Trophoblast cell (in vitro differentiated cells and primary cell): Measurements from ENCODE around the gene SCFD2.

Experiments used
- DNase-seq, 2 donors: peaks; one replicate each; pipeline ENCODE4 v3.0.0-alpha.2; 2016
- H2AFZ ChIP-seq: 2 replicates; pipeline ENCODE4 v1.6.1; 2013; ENCODE audit warnings: low read length, moderate library complexity, mild to moderate bottlenecking; ENCODE audit not compliant: insufficient read depth, poor library complexity
- H2AK5ac ChIP-seq: 2 replicates; pipeline ENCODE4 v1.6.1; 2013; ENCODE audit warnings: mild to moderate bottlenecking, low read length
- H2BK120ac ChIP-seq: 2 replicates; pipeline ENCODE4 v1.6.1; 2013; ENCODE audit warnings: low read length, mild to moderate bottlenecking, moderate library complexity; ENCODE audit not compliant: insufficient read depth, poor library complexity
- H2BK12ac ChIP-seq: 2 replicates; pipeline ENCODE4 v1.6.1; 2013; ENCODE audit warnings: mild to moderate bottlenecking, low read length, moderate library complexity
- H2BK5ac ChIP-seq: 2 replicates; pipeline ENCODE4 v1.6.1; 2013; ENCODE audit warnings: low read length, low read depth, moderate library complexity, mild to moderate bottlenecking; ENCODE audit not compliant: poor library complexity
- H3K14ac ChIP-seq: 2 replicates; pipeline ENCODE4 v1.6.1; 2013; ENCODE audit warnings: mild to moderate bottlenecking, low read length
- H3K18ac ChIP-seq: 2 replicates; pipeline ENCODE4 v1.6.1; 2013; ENCODE audit warnings: mild to moderate bottlenecking, low read length
- H3K23ac ChIP-seq: 2 replicates; pipeline ENCODE4 v1.6.1; 2013; ENCODE audit warnings: low read length
- H3K27ac ChIP-seq: 2 replicates; pipeline ENCODE4 v1.5.1; 2013; ENCODE audit warnings: low read depth, mild to moderate bottlenecking, inconsistent platforms, low read length, moderate library complexity
- H3K27me3 ChIP-seq: 2 replicates; pipeline ENCODE4 v1.6.1; 2013; ENCODE audit warnings: inconsistent platforms, mild to moderate bottlenecking, low read length, moderate library complexity; ENCODE audit not compliant: insufficient read depth
- H3K36me3 ChIP-seq, 2 experiments: 1 replicate in 1 of 2; 2 replicates in 1 of 2; pipeline ENCODE4 v1.6.1; 2013; ENCODE audit warnings: low read length in 2 of 2, mild to moderate bottlenecking in 2 of 2, moderate library complexity in 1 of 2; ENCODE audit not compliant: insufficient read depth in 2 of 2, control insufficient read depth in 1 of 2
- H3K4ac ChIP-seq: 2 replicates; pipeline ENCODE4 v1.6.1; 2013; ENCODE audit warnings: low read depth, mild to moderate bottlenecking, low read length, moderate library complexity
- H3K4me1 ChIP-seq, 2 experiments: 1 replicate in 1 of 2; 2 replicates in 1 of 2; pipeline ENCODE4 v1.6.1; 2013; ENCODE audit warnings: low read length in 2 of 2, mild to moderate bottlenecking in 2 of 2, moderate library complexity in 1 of 2; ENCODE audit not compliant: insufficient read depth in 2 of 2, control insufficient read depth in 1 of 2
- H3K4me2 ChIP-seq: 2 replicates; pipeline ENCODE4 v1.6.1; 2013; ENCODE audit warnings: inconsistent platforms, mild to moderate bottlenecking, low read length, moderate library complexity
- H3K4me3 ChIP-seq: 2 replicates; pipeline ENCODE4 v1.5.1; 2013; ENCODE audit warnings: mild to moderate bottlenecking, low read depth, low read length, inconsistent platforms
- H3K79me1 ChIP-seq: one replicate; pipeline ENCODE4 v1.6.1; 2013; ENCODE audit warnings: low read length
- H3K79me2 ChIP-seq: 2 replicates; pipeline ENCODE4 v1.6.1; 2013; ENCODE audit warnings: low read length, mild to moderate bottlenecking; ENCODE audit not compliant: control insufficient read depth, insufficient read depth, poor library complexity
- H3K9ac ChIP-seq: 2 replicates; pipeline ENCODE4 v1.6.1; 2013; ENCODE audit warnings: mild to moderate bottlenecking, low read length
- H3K9me3 ChIP-seq: 2 replicates; pipeline ENCODE4 v1.6.1; 2013; ENCODE audit warnings: low read depth, mild to moderate bottlenecking, control low read depth, inconsistent platforms, low read length; ENCODE audit not compliant: insufficient read depth
- H4K12ac ChIP-seq: 2 replicates; pipeline ENCODE4 v1.6.1; 2013; ENCODE audit warnings: low read depth, mild to moderate bottlenecking, low read length, moderate library complexity
- H4K8ac ChIP-seq: 2 replicates; pipeline ENCODE4 v1.6.1; 2013; ENCODE audit warnings: low read depth, mild to moderate bottlenecking, low read length, moderate library complexity
- H4K91ac ChIP-seq: one replicate; pipeline ENCODE4 v1.6.1; 2013; ENCODE audit warnings: low read depth, mild to moderate bottlenecking, low read length, moderate library complexity
- WGBS: extraction: QIAGEN DNeasy Blood & Tissue Kit; methylation state at CpG from one replicate; pipeline ENCODE4 v1.1.7; 2013; ENCODE audit warnings: missing lambda C conversion rate; ENCODE audit not compliant: insufficient read length, insufficient coverage; ENCODE audit errors: extremely low coverage; 5-methylcytosine and 5-hydroxymethylcytosine counted together

The SCFD2 gene

GRCh38 chr4:52874948-52875347, 490.9 kb downstream of the SCFD2 start:
- peak overlapping the region; percentile 16 for H3K14ac ChIP-seq
- no CpG with 5 or more reads among the region's 5 CpGs for WGBS
- H3K4me2 ChIP-seq: no peak overlapping the region
- H4K8ac ChIP-seq: no peak overlapping the region
- H2BK5ac ChIP-seq: no peak overlapping the region
- H3K4me3 ChIP-seq: no peak overlapping the region
- H2BK12ac ChIP-seq: peak overlapping the region; percentile 63
- no peak overlapping the region for H3K4ac ChIP-seq
- peak overlapping the region; percentile 35 for H2BK120ac ChIP-seq
- H3K23ac ChIP-seq: no peak overlapping the region
- no peak overlapping the region for H4K12ac ChIP-seq
- no peaks in the 10 kb centered on the region for H3K79me2 ChIP-seq
- no peak overlapping the region for H2AFZ ChIP-seq
- H3K27ac ChIP-seq: no peak overlapping the region
- no peak overlapping the region for H2AK5ac ChIP-seq
- peak overlapping the region; percentile 17 for H3K18ac ChIP-seq
- DNase-seq: no peak
- peaks cover 19% of the 10 kb centered on the region for H3K79me1 ChIP-seq
- H3K9me3 ChIP-seq: no peaks in the 10 kb centered on the region
- peaks cover 16% of the 10 kb centered on the region in 2 experiments for H3K4me1 ChIP-seq
- H4K91ac ChIP-seq: peak overlapping the region; percentile 60
- H3K27me3 ChIP-seq: no peaks in the 10 kb centered on the region
- no peaks in the 10 kb centered on the region for H3K36me3 ChIP-seq
- H3K9ac ChIP-seq: no peak overlapping the region

- peak overlapping the region; percentile 74 for H3K27ac ChIP-seq
Measured at GRCh38 chr4:52873861-52874343, 492.0 kb downstream of the SCFD2 start.

DNA sequence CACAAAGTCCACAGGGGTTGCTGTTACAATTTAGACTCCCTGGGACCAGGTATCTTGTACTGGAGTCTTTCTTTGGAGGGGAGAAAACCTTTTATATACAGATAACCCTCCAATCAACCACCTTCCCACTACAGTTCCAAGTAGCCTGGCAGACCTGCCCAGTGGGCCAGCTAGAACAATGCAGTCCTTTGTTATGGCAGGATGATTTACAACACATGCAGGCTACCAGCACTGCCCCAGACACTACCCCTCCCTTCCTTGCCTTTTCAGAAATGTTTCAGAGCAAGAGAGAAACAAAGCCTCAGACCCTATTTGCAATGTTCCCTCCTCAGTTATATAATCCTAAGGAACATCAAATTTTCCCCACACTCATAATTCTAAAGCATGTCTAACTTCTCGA, 492.7 kb downstream of the SCFD2 start:
- Histone ChIP-seq H3K4me3 (no peak overlapping the region), H3K4me1 (peaks cover 24 to 25% of the 10 kb centered on the region in 2 experiments), H3K9me3 (no peaks in the 10 kb centered on the region), H2AFZ (no peak overlapping the region), H3K23ac (no peak overlapping the region), H3K18ac (no peak overlapping the region), H3K14ac (no peak overlapping the region), H3K79me1 (peaks cover 26% of the 10 kb centered on the region), H2BK120ac (no peak overlapping the region), H4K12ac (no peak overlapping the region), H3K36me3 (no peaks in the 10 kb centered on the region), H3K27ac (peak overlapping the region; percentile 82), H2AK5ac (no peak overlapping the region), H3K4ac (no peak overlapping the region), H3K4me2 (peak overlapping the region; percentile 37), H2BK12ac (no peak overlapping the region), H4K91ac (peak overlapping the region; percentile 17), H2BK5ac (peak overlapping the region; percentile 59), H3K79me2 (no peaks in the 10 kb centered on the region), H4K8ac (no peak overlapping the region), H3K9ac (no peak overlapping the region), H3K27me3 (no peaks in the 10 kb centered on the region)
- WGBS: no CpG with 5 or more reads among the region's 1 CpG
- DNase-seq: peak in 1 of 2 donors; percentile 65

More at GRCh38 chr4:52873861-52874343, 492.0 kb downstream of the SCFD2 start:
- Histone ChIP-seq H2AK5ac (peak overlapping the region; percentile 6), H2BK5ac (peak overlapping the region; percentile 57), H3K18ac (peak overlapping the region; percentile 70), H3K27me3 (no peaks in the 10 kb centered on the region), H4K12ac (no peak overlapping the region), H4K8ac (peak overlapping the region; percentile 20), H3K4me1 (peaks cover 24% of the 10 kb centered on the region in 2 experiments), H4K91ac (peak overlapping the region; percentile 83), H2AFZ (no peak overlapping the region), H3K4ac (no peak overlapping the region), H3K4me2 (peak overlapping the region; percentile 0), H3K9me3 (no peaks in the 10 kb centered on the region), H3K9ac (no peak overlapping the region), H3K79me1 (peaks cover 25% of the 10 kb centered on the region), H3K79me2 (no peaks in the 10 kb centered on the region), H3K14ac (peak overlapping the region; percentile 65), H2BK12ac (peak overlapping the region; percentile 85), H3K36me3 (no peaks in the 10 kb centered on the region), H3K4me3 (no peak overlapping the region), H3K23ac (no peak overlapping the region), H2BK120ac (peak overlapping the region; percentile 77)
- DNase-seq: peak; percentile 89 to 96
- no CpG with 5 or more reads among the region's 10 CpGs for WGBS

DNA sequence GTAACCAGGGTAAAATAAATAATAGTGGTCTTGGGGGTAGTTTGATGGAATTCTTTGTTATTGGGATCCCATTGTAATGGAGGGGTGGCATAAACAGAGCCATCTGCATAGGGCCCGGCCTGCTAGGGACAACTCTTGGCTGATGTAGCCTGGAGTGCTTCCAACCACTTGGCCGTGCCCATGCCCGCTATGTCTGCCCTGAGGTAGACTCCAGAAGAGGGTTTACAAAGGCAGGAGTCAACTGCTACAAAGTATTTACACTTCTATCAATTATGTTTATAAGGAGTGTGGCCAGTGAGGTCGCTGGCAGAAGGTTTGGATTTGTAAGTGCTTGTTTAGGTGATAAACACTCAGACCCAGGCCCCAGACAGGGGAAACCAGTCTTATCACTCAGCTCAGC, 495.6 kb downstream of the SCFD2 start:
- Histone ChIP-seq H3K18ac (no peak overlapping the region), H3K14ac (no peak overlapping the region), H3K79me1 (peaks cover 27% of the 10 kb centered on the region), H2BK120ac (peak overlapping the region; percentile 35), H4K91ac (peak overlapping the region; percentile 71), H3K27ac (no peak overlapping the region), H2AFZ (no peak overlapping the region), H3K23ac (no peak overlapping the region), H3K4ac (no peak overlapping the region), H3K9me3 (no peaks in the 10 kb centered on the region), H2AK5ac (peak overlapping the region; percentile 33), H2BK5ac (peak overlapping the region; percentile 56), H3K79me2 (no peaks in the 10 kb centered on the region), H2BK12ac (peak overlapping the region; percentile 65), H4K12ac (no peak overlapping the region), H3K36me3 (peaks cover 10 to 13% of the 10 kb centered on the region in 2 experiments), H3K4me1 (peaks cover 30 to 34% of the 10 kb centered on the region in 2 experiments), H3K9ac (no peak overlapping the region), H4K8ac (no peak overlapping the region), H3K4me2 (no peak overlapping the region), H3K4me3 (no peak overlapping the region), H3K27me3 (no peaks in the 10 kb centered on the region)
- no CpG with 5 or more reads among the region's 4 CpGs for WGBS
- DNase-seq: no peak
